Stimulated activated naive CD4-positive, alpha-beta T cell (primary cell): ENCODE measurements around the gene SRC.

ENCODE experiments used
- DNase-seq, 6 experiments: peaks; one replicate each; lab custom pipeline; 2025; lab: John Stamatoyannopoulos, UW

SRC gene

DNA sequence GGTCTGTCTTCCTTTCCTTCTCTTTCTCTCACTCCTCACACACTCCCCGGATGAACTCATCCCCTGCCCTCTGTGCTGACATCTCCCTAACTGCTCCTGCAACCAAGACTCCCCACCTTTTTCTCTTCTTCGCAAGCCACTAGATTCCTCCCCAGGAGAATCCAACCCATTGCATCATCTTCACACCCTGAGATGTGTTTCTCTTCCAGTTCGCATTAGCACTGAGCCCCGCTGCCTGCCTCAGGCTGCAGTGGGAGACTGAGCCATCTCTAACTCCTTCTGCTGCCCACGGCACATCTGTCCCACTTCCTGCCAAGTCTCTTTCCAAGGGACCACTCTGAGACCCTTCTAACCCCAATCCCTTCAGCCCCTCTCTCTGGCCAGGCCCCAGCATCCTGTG is 107.9 kb downstream of the SRC start:
- DNase-seq = no peak

DNA sequence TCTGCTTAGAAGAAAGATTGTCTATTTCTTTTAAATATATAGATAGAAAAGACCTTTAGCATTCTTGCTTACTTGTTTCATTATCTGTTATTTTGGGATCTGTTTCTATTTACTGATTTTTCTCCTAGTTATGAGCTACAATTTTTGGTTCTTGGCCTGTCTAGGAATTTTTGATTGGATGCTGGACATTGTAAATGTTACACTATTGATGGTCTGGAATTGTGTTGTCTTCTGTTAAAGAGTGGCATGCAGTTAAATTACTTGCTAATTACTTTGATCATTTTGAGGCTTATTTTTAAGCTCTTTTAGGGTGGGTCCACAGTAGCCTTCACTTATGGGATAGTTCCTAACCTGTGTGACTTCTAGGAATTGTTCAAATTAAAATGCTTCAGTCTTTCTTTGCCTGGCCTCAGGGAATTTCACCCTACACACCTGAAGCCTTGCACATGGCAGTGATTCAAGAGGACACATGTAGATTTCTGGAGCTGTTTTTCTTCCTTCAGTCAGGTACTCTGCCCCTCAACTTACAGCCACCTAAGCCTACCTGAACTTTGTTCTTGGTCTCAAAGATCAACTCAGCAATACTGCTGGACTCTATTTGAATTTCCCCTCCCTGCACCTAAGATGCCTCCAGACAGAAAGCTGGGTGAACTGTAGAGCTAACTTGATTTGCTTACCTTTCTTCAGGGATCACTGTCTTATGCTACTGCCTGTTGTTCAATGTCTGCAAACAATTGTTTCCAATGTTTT is 108.9 kb downstream of the SRC start:
- no peak for DNase-seq
